HG03520 (cell line): ENCODE results near the gene NAV3.
A peak's percentile ranks its signal among the peaks of the same experiment; 100 is the strongest.
"Not testable (repeated sequence)": the region's sequence is repeated elsewhere in the genome, so short reads cannot be mapped to it uniquely, and the experiment has no call there.

Source experiments
- ATAC-seq: cut with Tn5 transposase; IDR thresholded peaks from one replicate; pipeline ENCODE4 v1.9.1; 2021; ENCODE audit warnings: mild to moderate bottlenecking, moderate library complexity; ENCODE audit not compliant: unreplicated experiment

The NAV3 gene

DNA sequence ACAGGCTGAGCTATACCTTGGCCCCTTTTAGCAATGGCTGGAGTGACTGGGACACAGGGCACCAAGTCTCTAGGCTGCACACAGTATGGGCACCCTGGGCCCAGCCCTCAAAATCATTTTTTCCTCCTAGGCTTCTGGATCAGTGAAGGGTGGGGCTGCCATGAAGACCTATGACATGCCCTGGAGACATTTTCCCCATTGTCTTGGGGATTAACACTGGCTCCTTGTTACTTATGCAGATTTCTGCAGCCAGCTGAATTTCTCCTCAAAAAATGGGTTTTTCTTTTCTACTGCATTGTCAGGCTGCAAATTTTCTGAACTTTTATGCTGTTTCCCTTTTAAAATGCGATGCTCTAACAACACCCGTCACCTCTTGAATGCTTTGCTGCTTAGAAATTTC is 272.1 kb downstream of the NAV3 start:
- ATAC-seq = not testable (repeated sequence)

DNA sequence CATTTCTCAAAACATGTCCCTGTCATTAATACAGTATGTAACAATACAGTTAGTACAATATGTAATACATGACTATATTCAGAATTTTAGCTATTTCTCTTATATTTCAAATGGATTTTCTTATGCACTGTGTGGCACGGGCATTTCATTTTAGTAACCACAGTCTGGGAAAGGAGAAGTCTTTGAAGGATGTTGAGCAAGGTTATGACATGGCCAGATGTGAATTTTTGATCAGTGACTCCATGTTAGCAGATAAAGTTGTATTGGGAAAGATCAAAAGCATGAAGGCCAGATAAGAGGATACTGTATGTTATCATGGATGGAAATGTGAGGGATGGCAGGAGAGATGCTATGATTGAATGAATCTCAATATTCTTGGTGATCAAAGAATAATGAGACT is 285.2 kb downstream of the NAV3 start:
- ATAC-seq = no peak

DNA sequence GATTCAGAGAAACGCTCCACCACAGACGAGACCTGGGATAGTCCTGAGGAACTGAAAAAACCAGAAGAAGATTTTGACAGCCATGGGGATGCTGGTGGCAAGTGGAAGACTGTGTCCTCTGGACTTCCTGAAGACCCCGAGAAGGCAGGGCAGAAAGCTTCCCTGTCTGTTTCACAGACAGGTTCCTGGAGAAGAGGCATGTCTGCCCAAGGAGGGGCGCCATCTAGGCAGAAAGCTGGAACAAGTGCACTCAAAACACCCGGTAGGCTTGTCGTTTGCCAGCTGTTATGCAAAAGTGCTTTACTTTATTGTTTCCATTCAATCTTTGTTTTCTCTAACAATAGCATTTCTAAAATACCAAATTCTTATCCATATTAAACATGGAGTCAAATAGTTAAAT is 287.3 kb downstream of the NAV3 start:
- no peak for ATAC-seq

DNA sequence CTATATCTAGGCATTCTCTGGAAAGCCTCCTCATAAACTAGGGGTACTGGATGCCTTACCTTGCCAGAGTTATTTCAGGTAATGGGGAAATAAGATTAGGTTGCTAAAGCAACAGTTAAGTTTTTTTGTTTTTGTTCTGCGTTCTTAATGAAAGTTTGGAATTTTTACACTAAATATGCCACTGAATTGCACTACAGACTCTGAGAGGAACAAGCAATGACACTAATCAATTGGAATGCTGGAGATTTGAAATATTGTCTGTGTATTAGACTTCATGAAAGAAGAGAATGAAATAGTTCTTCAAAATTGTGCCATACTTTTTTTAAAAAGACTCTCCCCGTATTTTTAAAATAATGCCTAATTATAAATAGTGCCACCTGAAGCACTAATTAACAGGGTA is 287.8 kb downstream of the NAV3 start:
- ATAC-seq = no peak

DNA sequence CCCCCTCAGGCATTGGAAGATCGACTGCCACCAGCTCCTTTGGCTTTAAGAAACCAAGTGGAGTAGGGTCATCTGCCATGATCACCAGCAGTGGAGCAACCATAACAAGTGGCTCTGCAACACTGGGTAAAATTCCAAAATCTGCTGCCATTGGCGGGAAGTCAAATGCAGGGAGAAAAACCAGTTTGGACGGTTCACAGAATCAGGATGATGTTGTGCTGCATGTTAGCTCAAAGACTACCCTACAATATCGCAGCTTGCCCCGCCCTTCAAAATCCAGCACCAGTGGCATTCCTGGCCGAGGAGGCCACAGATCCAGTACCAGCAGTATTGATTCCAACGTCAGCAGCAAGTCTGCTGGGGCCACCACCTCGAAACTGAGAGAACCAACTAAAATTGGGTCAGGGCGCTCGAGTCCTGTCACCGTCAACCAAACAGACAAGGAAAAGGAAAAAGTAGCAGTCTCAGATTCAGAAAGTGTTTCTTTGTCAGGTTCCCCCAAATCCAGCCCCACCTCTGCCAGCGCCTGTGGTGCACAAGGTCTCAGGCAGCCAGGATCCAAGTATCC is 288.7 kb downstream of the NAV3 start:
- no peak for ATAC-seq

DNA sequence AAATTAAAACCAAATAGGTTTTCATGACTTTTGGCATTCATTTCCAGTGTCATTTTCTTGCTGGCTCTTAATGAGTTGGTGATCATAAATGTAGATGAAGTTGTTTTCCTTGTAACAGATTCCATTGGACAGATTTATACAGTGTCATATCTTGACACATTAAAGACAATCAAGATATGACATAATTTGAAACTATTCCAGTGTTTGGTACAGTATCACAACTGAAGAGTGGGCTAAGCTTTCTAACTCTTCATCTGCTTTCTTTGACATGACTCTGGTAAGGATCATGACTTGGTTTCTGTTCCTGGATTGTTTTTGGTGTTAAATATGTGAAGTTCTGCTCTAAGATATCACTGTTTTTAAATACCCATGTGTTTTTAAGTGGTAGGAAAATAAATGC is 289.6 kb downstream of the NAV3 start:
- ATAC-seq = no peak

DNA sequence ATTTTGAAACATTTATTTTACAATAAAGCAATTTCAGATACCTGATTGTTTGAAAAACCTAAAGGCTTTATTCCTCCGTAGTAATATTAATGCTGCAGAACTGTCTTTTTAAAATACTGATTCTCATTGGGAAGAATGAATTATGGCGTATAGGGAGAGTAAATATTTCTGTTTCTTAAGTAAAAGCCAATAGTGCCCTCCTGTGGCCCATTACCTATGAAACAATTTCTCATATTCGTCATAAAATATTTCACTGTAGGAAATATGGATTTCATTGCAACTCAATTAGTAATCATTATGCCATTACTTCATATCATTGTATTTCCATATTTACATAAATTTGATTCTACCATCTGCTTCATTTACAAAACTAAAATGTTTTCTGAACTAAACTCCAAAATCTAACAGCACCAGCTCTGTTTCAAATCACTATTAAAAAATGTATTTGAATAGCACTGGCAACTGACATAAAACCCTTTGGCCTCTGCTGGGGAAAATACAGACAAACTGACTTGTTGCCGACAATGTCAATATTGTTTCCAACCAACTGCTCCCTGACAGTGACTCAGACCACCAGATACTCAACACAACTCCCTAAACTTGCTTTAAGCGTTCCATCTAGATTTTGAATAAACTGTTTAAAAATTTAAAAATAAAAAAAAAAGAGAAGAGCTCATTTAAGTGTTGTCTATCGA is 290.3 kb downstream of the NAV3 start:
- no peak for ATAC-seq

DNA sequence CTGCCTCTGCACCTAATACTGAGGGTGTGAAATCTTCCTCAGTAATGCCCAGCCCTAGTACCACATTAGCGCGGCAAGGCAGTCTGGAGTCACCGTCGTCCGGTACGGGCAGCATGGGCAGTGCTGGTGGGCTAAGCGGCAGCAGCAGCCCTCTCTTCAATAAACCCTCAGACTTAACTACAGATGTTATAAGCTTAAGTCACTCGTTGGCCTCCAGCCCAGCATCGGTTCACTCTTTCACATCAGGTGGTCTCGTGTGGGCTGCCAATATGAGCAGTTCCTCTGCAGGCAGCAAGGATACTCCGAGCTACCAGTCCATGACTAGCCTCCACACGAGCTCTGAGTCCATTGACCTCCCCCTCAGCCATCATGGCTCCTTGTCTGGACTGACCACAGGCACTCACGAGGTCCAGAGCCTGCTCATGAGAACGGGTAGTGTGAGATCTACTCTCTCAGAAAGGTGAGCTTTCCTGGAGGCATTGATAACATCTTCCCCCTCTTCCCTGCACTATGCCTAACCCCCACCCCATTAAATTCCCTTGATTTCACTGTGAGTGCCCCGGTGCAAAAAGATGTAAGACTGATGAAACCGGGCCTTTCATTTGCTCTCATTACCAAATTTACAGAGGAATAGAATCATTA is 291.4 kb downstream of the NAV3 start:
- ATAC-seq = no peak

DNA sequence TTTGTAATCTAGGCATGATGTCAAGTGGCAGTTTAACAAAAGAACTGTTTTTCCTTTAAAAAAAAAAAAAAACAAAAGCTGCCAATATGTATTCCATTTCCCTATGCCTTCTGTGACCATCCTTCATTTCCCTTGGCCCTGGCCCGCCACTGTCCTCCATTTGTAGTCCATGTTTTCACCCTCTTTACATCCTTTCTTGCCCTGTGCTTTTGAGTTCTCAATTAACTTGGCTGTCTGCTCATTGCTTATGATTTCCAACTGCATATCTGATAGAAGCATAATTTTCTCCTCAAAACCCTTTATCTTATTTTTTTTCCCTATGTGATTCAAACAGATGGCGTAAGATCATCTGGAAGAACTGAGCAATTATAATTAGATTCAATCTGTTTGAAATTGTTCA is 297.5 kb downstream of the NAV3 start:
- no peak for ATAC-seq

DNA sequence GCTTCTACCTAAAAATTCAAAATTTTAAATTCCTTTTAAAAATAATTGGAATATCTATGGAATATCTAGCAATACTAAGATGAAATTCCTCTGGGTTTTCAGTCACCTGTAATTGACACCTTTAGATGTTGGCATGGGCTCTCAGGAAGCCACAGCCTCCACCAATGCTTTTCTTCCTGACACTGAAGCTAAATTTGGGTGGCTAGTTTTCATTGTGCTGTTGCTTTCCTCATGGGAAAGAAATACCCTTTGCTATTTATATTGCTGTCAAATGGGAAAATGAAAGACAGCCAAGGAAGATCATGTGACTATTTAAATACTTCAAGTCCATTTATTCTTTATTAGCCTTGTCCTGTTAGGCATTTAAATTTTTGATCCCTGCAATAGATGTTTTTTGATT is 313.0 kb downstream of the NAV3 start:
- ATAC-seq = no peak

DNA sequence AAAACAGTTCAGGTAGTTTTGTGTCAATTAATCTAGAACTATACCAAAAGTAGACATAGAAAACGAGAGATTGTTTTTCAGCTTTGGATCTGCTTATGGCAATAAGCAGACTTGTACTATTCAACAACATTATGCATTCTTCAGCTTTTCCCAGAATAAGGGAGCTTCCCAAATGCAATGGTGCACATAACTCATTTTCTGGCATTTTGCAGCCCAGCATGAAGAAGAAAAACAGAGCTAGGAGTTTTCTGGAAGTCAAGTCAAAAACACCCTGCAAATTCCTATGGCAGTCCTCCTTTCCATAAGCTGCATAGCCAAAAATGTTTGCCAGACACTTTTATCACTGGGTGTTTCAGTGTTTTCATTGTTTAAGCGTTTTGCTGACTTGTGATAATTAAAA is 314.7 kb downstream of the NAV3 start:
- ATAC-seq = no peak

DNA sequence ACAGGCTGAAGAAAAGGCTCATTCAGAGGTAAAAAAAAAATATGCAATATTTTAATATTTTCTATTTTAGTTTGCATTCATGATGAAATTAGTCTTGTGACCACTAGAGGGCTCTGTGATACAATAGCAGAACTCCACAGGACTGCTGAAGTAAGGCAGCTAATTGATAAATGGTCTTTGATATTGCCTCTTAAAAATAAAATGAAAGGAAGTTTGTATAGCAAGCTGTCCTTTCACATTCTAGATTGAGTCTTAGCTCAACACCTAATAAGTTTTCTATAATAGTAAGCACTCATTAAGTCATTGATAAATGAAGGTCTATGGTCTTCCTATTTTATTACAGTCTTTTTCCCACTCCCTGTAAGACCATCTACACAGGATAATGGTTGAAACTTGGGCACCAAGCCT is 315.7 kb downstream of the NAV3 start:
- ATAC-seq = peak; percentile 80

DNA sequence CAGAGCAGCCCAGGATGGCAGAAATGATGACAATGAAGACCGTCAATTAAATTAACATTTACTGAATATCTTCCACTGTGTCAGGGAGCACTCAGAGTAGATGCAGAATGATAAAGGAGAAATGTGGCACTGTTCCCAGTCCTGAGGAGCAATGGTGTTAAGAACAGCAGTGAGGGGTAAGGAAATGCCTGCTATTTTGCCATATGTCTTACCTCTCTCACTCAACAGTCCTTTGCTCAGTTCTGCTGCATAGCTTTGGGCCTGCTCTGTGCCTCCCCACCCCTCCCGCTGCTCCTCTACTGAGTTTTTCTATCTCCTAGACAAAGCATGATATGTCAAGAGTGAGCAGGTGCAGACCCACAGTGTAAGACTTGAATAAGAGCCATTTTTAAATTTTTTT is 318.8 kb downstream of the NAV3 start:
- no peak for ATAC-seq

DNA sequence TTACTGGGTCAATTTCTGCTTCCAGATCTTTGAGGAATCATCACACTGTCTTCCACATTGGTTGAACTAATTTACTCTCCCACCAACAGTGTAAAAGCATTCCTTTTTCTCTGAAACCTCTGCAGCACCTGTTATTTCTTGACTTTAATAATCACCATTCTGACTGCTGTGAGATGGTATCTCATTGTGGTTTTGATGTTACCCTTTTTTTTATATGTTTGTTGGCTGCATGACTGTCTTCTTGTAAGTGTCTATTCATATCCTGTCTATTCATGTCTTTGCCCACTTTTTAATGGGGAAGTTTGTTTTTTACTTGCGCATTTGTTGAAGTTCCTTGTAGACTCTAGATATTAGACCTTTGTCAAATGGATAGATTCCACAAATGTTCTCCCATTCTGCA is 324.9 kb downstream of the NAV3 start:
- ATAC-seq = no peak

DNA sequence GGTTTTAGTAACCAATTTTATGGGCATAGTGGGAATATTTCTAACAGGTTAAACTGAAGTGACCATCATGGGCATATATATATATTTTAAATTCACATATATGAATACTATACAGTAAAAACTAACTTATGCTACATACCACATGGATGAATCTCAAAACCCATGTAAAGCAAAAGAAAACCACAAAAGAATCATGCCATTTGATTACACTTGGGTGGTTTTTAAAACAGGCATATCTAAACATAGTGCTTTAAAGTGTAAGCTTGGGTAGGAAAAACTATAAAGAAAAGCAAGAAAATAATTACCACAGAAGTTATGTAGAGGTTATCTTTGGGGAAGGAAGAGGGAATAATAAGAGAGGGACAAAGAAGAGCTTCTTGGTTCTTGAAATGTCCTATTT is 326.1 kb downstream of the NAV3 start:
- ATAC-seq = no peak

DNA sequence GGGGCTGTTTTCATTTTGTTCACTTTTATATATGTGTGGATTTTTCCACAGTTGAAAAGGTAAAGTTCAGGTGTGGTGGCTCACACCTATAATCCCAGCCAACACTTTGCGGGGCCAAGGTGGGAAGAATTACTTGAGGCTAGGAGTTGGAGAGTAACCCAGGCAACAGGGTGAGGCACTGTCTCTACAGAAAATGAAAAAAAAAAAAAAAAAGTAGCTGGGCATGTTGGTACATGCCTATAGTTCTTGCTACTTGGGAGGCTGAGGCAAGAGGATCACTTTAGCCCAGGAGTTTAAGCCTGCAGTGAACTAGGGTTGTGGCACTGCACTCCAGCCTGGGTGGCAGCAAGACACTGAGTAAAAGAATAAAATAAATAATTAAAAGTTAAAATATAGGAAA is 326.5 kb downstream of the NAV3 start:
- ATAC-seq = no peak

DNA sequence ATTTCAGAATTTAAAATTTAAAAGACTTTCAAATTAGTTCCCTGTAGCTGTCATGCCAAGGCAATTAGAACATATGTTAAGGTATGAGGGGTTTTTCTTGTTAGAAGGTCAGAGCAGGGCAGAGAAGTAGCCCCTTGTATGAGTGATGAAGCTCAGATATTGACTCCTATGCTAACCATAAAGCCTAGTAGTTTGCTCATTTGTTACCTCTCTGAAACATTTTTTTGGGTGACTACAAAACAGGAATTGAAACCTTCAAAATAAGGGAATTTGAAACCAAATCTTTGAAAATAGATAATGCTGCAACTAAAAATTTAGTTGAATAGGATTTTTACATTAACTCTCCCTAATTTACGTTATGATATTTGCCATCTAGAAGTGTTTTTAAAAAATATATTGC is 333.5 kb downstream of the NAV3 start:
- ATAC-seq = peak; percentile 47

DNA sequence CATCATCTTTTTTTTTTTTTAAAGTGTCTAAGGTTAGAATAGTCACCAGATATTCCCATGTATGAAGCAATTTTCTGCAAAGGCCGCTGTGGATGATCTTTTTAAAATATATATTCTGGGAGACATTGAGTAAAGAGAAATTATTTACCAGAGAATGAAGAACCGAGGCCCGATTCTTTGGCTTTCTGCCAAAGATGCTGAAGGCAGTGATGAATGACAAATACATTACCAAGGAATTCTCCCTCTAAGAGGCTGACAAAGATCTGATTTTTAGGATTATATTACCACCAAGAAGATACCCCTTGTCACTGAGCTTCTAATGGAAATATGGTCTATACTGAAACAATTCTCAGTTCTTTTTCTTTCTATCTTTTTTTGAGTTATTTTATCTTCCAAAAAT is 336.8 kb downstream of the NAV3 start:
- ATAC-seq = no peak

DNA sequence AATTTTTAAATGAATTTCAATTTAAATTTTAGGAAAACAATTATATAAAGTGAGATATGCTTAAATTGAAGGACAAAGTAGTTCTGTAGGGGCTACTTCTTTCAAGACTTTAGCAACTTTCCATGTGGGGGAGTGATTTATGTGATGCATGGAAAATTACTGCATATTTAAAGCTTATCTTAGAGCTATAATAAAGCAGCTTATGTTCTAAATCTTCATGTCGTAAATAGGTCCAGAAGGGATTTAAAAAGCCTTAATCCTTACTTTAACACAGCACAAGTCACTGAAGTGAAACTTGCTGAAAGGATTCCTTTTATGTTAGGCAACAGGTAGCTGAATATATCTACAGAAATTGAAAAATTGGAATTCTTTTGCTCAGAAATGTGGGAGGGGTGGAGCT is 340.4 kb downstream of the NAV3 start:
- ATAC-seq = no peak

DNA sequence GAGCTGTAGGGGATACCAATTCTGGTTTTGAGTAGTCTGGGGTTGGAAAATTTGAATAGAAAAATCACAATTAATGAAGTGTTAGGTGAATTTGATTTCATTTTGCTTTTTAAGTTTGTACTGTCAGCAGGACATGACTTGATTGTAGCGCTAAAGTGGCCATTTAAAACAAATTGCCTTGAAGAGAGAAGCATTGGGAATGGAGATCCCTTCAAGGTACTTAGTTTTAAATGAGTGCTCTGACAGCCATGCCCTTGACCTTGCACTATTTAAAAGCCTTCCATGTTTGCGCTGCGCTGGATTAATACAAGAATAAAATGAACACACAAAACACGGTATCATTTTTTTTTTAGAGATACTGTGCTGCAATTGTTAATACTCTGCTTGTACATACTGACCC is 345.9 kb downstream of the NAV3 start:
- ATAC-seq = no peak

DNA sequence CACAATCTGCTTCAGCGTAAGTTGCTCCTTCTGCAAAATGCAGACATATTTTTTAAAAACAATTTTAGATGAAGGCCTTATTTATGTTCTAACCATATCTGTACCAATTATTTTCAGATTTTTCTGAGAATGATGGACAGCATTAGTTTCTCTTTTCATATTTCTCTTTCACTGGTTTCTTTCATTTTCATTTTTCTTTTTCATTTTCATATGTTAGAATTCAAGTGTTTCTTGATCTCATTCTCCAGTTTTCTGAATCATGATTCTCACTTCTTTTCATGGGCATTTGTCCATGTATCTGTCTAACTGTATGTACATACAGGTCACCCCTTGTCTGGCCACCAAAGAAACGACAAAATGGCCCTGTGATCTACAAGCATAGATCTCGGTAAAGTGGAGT is 346.6 kb downstream of the NAV3 start:
- ATAC-seq = no peak

DNA sequence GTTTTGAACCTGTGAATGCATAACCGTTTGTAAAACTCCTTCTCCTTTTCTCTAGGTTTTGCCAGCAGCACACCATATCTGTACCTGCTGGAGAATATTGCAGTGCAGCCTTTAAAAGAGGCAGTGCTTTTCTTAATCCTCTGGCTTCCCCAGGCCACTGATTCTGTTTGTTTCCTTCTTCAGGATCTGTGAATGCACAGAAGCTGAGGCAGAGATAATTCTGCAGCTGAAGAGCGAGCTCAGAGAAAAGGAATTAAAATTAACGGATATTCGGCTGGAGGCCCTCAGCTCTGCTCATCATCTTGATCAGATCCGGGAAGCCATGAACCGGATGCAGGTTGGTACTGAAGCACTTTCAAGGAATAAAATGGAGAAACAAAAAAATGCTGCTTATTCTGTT is 348.7 kb downstream of the NAV3 start:
- ATAC-seq = no peak
